Thoracic aorta (tissue), 2 donors: ENCODE measurements around the gene RUVBL2. TPM values are rescaled to one million over a fixed set of nuclear protein-coding genes. Genes with fewer than 3 reads are reported as not detected.

Source experiments
- total RNA-seq, 2 donors: library from RNA; depleted of rRNA; stranded (reverse); fragments of >200 nt; gene quantifications; one replicate each; pipeline versions ENCODE4 v1.1.0 to v1.2.3, GENCODE V29; 2016

The RUVBL2 gene
- total RNA-seq, 2 donors from 2014 or later, result 51.6 to 52.3 TPM

Other genes with a start within 250 kb of the RUVBL2 start
- gene IZUMO1, start 247.0 kb upstream of the RUVBL2 start, total RNA-seq, result not detected
- gene FUT1, start 241.2 kb upstream of the RUVBL2 start, total RNA-seq, result under 1 TPM; 0.27 to 0.99 TPM
- not detected for gene FGF21, start 238.4 kb upstream of the RUVBL2 start, total RNA-seq
- gene BCAT2, start 182.9 kb upstream of the RUVBL2 start, total RNA-seq, result 10 to 100 TPM; 26.5 to 38.4 TPM
- 10 to 100 TPM; 10.2 to 16.8 TPM for gene HSD17B14, start 157.4 kb upstream of the RUVBL2 start, total RNA-seq
- 10 to 100 TPM; 45.1 to 45.2 TPM for gene PLEKHA4, start 125.3 kb upstream of the RUVBL2 start, total RNA-seq
- gene PPP1R15A, start 121.5 kb upstream of the RUVBL2 start, total RNA-seq, result 100 to 1,000 TPM; 108 to 139 TPM
- gene TULP2, start 95.1 kb upstream of the RUVBL2 start, total RNA-seq, result under 1 TPM; 0.27 to 0.78 TPM
- gene NUCB1, start 93.6 kb upstream of the RUVBL2 start, total RNA-seq, result 100 to 1,000 TPM; 415 to 671 TPM
- gene DHDH, start 60.2 kb upstream of the RUVBL2 start, total RNA-seq, result 1 to 10 TPM in 1 of 2 donors, not detected in 1; 3.7 TPM
- 100 to 1,000 TPM in 1 of 2 donors, 10 to 100 TPM in 1; 53.1 to 104 TPM for gene BAX, start 39.0 kb upstream of the RUVBL2 start, total RNA-seq
- 1,000 to 10,000 TPM; 3,403 to 7,108 TPM for gene FTL, start 28.6 kb upstream of the RUVBL2 start, total RNA-seq
- 10 to 100 TPM; 30.1 to 44.4 TPM for gene GYS1, start 578 bp upstream of the RUVBL2 start, total RNA-seq
- gene LHB, start 23.2 kb downstream of the RUVBL2 start, total RNA-seq, result not detected
- not detected for gene CGB3, start 30.4 kb downstream of the RUVBL2 start, total RNA-seq
- not detected for gene CGB2, start 38.0 kb downstream of the RUVBL2 start, total RNA-seq
- not detected for gene CGB1, start 43.0 kb downstream of the RUVBL2 start, total RNA-seq
- not detected for gene CGB5, start 50.0 kb downstream of the RUVBL2 start, total RNA-seq
- gene CGB8, start 55.2 kb downstream of the RUVBL2 start, total RNA-seq, result not detected
- gene CGB7, start 63.9 kb downstream of the RUVBL2 start, total RNA-seq, result not detected
- gene NTF4, start 70.9 kb downstream of the RUVBL2 start, total RNA-seq, result not detected
- gene KCNA7, start 78.8 kb downstream of the RUVBL2 start, total RNA-seq, result not detected
- 100 to 1,000 TPM; 339 to 438 TPM for gene SNRNP70, start 91.6 kb downstream of the RUVBL2 start, total RNA-seq
- gene LIN7B, start 120.5 kb downstream of the RUVBL2 start, total RNA-seq, result 10 to 100 TPM in 1 of 2 donors, not detected in 1; 19.8 TPM
- not detected for gene C19orf73, start 125.3 kb downstream of the RUVBL2 start, total RNA-seq
- gene PPFIA3, start 125.7 kb downstream of the RUVBL2 start, total RNA-seq, result 1 to 10 TPM; 2.7 to 5.0 TPM
- gene HRC, start 161.5 kb downstream of the RUVBL2 start, total RNA-seq, result 1 to 10 TPM; 2.2 to 6.5 TPM
- gene TRPM4, start 163.9 kb downstream of the RUVBL2 start, total RNA-seq, result 10 to 100 TPM; 48.3 to 65.9 TPM